ENCODE data around the gene ZBTB7C. TPM values are rescaled to one million over a fixed set of nuclear protein-coding genes. Genes with fewer than 3 reads are reported as not detected.

The ZBTB7C gene
- total RNA-seq, 1 donor from 2014 or later, result 2.6 TPM

GRCh38 chr18:48314690-48315089 lies 94.5 kb downstream of the ZBTB7C start:
- ATAC-seq (ENCODE audit: poor library complexity), result no peak
- intact Hi-C loops (cut with DNase I), result no loop called here

GRCh38 chr18:48313792-48314191 lies 95.4 kb downstream of the ZBTB7C start:
- DNase-seq, result no peak
- no peak for ATAC-seq (ENCODE audit: poor library complexity)
- intact Hi-C loops (cut with DNase I), result no loop called here

More at GRCh38 chr18:48314690-48315089, 94.5 kb downstream of the ZBTB7C start:
- no peak for DNase-seq

- DNase-seq (no peak), ATAC-seq (ENCODE audit: poor library complexity) (no peak)
- intact Hi-C loops (cut with DNase I), result no loop called here
These were observed 97.1 kb downstream of the ZBTB7C start for GRCh38 chr18:48312066-48312465.

GRCh38 chr18:48310999-48311398 lies 98.2 kb downstream of the ZBTB7C start:
- no peak for ATAC-seq (ENCODE audit: poor library complexity)
- intact Hi-C loops (cut with DNase I), result no loop called here
- DNase-seq, result no peak

GRCh38 chr18:48310353-48310752 lies 98.8 kb downstream of the ZBTB7C start:
- DNase-seq (no peak), ATAC-seq (ENCODE audit: poor library complexity) (no peak)
- intact Hi-C loops (cut with DNase I), result no loop called here

GRCh38 chr18:48308755-48309575 lies 100.2 kb downstream of the ZBTB7C start:
- intact Hi-C loops (cut with DNase I), result no loop called here
- DNase-seq (no peak), ATAC-seq (ENCODE audit: poor library complexity) (no peak)

- DNase-seq, result no peak
- no peak for ATAC-seq (ENCODE audit: poor library complexity)
- intact Hi-C loops (cut with DNase I), result no loop called here
These were observed 101.1 kb downstream of the ZBTB7C start for GRCh38 chr18:48308027-48308635.

- no peak for ATAC-seq (ENCODE audit: poor library complexity)
- DNase-seq, result no peak
- intact Hi-C loops (cut with DNase I), result no loop called here
These were observed 102.3 kb downstream of the ZBTB7C start for GRCh38 chr18:48306838-48307237.

GRCh38 chr18:48304906-48305693 lies 104.1 kb downstream of the ZBTB7C start:
- intact Hi-C loops (cut with DNase I), result no loop called here
- DNase-seq (no peak), ATAC-seq (ENCODE audit: poor library complexity) (no peak)

- intact Hi-C loops (cut with DNase I), result no loop called here
- DNase-seq (no peak), ATAC-seq (ENCODE audit: poor library complexity) (no peak)
These were observed 105.3 kb downstream of the ZBTB7C start for GRCh38 chr18:48303883-48304282.

- intact Hi-C loops (cut with DNase I), result no loop called here
- DNase-seq, result no peak
These were observed 106.4 kb downstream of the ZBTB7C start for GRCh38 chr18:48302736-48303135.

GRCh38 chr18:48300463-48300961 lies 108.7 kb downstream of the ZBTB7C start:
- intact Hi-C loops (cut with DNase I), result no loop called here
- ATAC-seq (ENCODE audit: poor library complexity) (peak; percentile 55), DNase-seq (peak; percentile 60)

More at GRCh38 chr18:48302736-48303135, 106.4 kb downstream of the ZBTB7C start:
- ATAC-seq (ENCODE audit: poor library complexity), result no peak

GRCh38 chr18:48297139-48297538 lies 112.0 kb downstream of the ZBTB7C start:
- intact Hi-C loops (cut with DNase I), result no loop called here
- ATAC-seq (ENCODE audit: poor library complexity) (no peak), DNase-seq (no peak)

- ATAC-seq (ENCODE audit: poor library complexity) (no peak), DNase-seq (no peak)
- intact Hi-C loops (cut with DNase I), result no loop called here
These were observed 112.6 kb downstream of the ZBTB7C start for GRCh38 chr18:48296581-48296980.

GRCh38 chr18:48295586-48296311 lies 113.4 kb downstream of the ZBTB7C start:
- ATAC-seq (ENCODE audit: poor library complexity) (no peak), DNase-seq (no peak)
- intact Hi-C loops (cut with DNase I), result no loop called here

- ATAC-seq (ENCODE audit: poor library complexity) (no peak), DNase-seq (no peak)
- intact Hi-C loops (cut with DNase I), result no loop called here
These were observed 114.1 kb downstream of the ZBTB7C start for GRCh38 chr18:48294899-48295585.

- ATAC-seq (ENCODE audit: poor library complexity) (no peak), DNase-seq (no peak)
These were observed 115.0 kb downstream of the ZBTB7C start for GRCh38 chr18:48293954-48294898.

More at GRCh38 chr18:48293954-48294898, 115.0 kb downstream of the ZBTB7C start:
- intact Hi-C loops (cut with DNase I), result no loop called here

All from Right ventricle myocardium superior (tissue), 1 donor.